ENCODE data around the gene ESRRB. TPM values are rescaled to one million over a fixed set of nuclear protein-coding genes. Genes with fewer than 3 reads are reported as not detected.

Gene ESRRB
- total and polyA plus RNA-seq, 9 donors = 0.07 to 0.40 TPM; not detected in 7

GRCh38 chr14:76463105-76463504 is 87.2 kb downstream of the ESRRB start:
- no peaks in the 10 kb centered on the region for H3K9me3 ChIP-seq
- no peak overlapping the region for H3K27ac ChIP-seq
- intact Hi-C loops (cut with DNase I) = no loop called here
- H3K27me3 ChIP-seq = no peaks in the 10 kb centered on the region
- DNase-seq = no peak
- TF ChIP-seq EP300 (IDR thresholded peaks at IDR 0.05) (no peak), CTCF (IDR thresholded peaks at IDR 0.05) (no peak), POLR2A (IDR thresholded peaks at IDR 0.05) (no peak)
- H3K36me3 ChIP-seq = no peaks in the 10 kb centered on the region
- no peaks in the 10 kb centered on the region for H3K4me1 ChIP-seq (ENCODE audit: insufficient read depth)
- 54 to 70% (median 58%) methylated on average over 4 of the region's 4 CpGs for WGBS, 3 donors
- no peak overlapping the region for H3K4me3 ChIP-seq

- Histone ChIP-seq H3K9me3 (no peaks in the 10 kb centered on the region), H3K27ac (no peak overlapping the region), H3K36me3 (no peaks in the 10 kb centered on the region), H3K4me3 (no peak overlapping the region), H3K27me3 (no peaks in the 10 kb centered on the region), H3K4me1 (ENCODE audit: insufficient read depth) (no peaks in the 10 kb centered on the region)
- intact Hi-C loops (cut with DNase I) = no loop called here
- DNase-seq = no peak
- 68 to 78% (median 78%) methylated on average over 4 of the region's 4 CpGs for WGBS, 3 donors
- TF ChIP-seq EP300 (IDR thresholded peaks at IDR 0.05) (no peak), POLR2A (IDR thresholded peaks at IDR 0.05) (no peak), CTCF (IDR thresholded peaks at IDR 0.05) (no peak)
These were observed 88.9 kb downstream of the ESRRB start for GRCh38 chr14:76464856-76465255.

- no peaks in the 10 kb centered on the region for H3K9me3 ChIP-seq
- H3K4me1 ChIP-seq (ENCODE audit: insufficient read depth) = no peaks in the 10 kb centered on the region
- H3K4me3 ChIP-seq = no peak overlapping the region
- DNase-seq = no peak
- 62 to 71% (median 63%) methylated on average over 9 of the region's 9 CpGs for WGBS, 3 donors
- intact Hi-C loops (cut with DNase I) = no loop called here
- H3K27ac ChIP-seq = no peak overlapping the region
- no peaks in the 10 kb centered on the region for H3K27me3 ChIP-seq
- TF ChIP-seq EP300 (IDR thresholded peaks at IDR 0.05) = no peak
- TF ChIP-seq POLR2A (IDR thresholded peaks at IDR 0.05) = no peak
- no peak for TF ChIP-seq CTCF (IDR thresholded peaks at IDR 0.05)
- no peaks in the 10 kb centered on the region for H3K36me3 ChIP-seq
These were observed 89.7 kb downstream of the ESRRB start for GRCh38 chr14:76465664-76466063.

GRCh38 chr14:76467711-76468155 is 91.8 kb downstream of the ESRRB start:
- no peak for TF ChIP-seq CTCF (IDR thresholded peaks at IDR 0.05)
- TF ChIP-seq POLR2A (IDR thresholded peaks at IDR 0.05) = no peak
- TF ChIP-seq EP300 (IDR thresholded peaks at IDR 0.05) = no peak
- WGBS, 3 donors = 16 to 32% (median 19%) methylated on average over 8 of the region's 8 CpGs

More at GRCh38 chr14:76467711-76468155, 91.8 kb downstream of the ESRRB start:
- DNase-seq = no peak
- Histone ChIP-seq H3K4me3 (no peak overlapping the region), H3K36me3 (no peaks in the 10 kb centered on the region), H3K27ac (no peak overlapping the region), H3K4me1 (ENCODE audit: insufficient read depth) (no peaks in the 10 kb centered on the region), H3K27me3 (no peaks in the 10 kb centered on the region), H3K9me3 (no peaks in the 10 kb centered on the region)
- intact Hi-C loops (cut with DNase I) = no loop called here

All from ovary (tissue), 9 donors.